ENCODE results near the gene PRELP. TPM values are rescaled to one million over a fixed set of nuclear protein-coding genes. Genes with fewer than 3 reads are reported as not detected.

Gene PRELP
- total RNA-seq, 1 donor from 2014 or later: not detected

GRCh38 chr1:203522237-203522636 is 46.6 kb downstream of the PRELP start:
- intact Hi-C loops (cut with micrococcal nuclease): no loop called here

DNA sequence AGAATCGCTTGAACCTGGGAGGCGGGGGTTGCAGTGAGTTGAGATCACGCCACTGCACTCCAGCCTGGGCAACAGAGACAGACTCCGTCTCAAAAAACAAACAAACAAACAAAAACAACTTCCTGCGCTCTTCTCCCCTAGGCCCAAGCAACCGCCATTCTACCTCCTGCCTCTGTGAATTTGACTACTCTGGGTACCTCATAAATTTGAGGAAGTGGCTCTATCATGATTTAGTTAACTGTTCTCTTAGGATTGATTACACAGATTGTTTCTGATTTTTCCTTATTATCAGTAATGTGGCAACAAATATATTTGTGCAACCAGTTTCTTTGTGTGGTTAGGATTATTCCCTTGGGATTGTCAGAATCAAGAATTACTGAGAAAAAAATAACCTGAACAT is 48.1 kb downstream of the PRELP start:
- intact Hi-C loops (cut with micrococcal nuclease): no loop called here

DNA sequence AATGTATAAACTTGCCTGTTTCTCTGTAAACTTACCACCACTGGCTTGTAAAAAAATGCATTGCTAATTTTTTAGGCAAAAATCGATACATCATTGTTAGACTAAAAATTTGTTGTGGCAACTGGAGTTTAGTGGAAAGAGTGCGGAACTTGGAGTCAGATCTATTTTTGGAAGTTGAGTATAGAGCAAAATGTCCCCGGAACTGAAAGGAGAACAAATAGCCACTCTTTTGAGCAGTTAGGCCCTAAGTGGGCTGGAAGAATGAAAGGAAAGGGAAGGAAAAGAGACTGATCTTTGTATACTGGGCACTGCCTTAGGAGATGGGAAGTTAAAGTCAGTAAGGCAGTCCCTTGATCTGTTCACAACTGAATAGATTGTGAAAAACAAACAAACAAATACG is 48.5 kb downstream of the PRELP start:
- intact Hi-C loops (cut with micrococcal nuclease): no loop called here

DNA sequence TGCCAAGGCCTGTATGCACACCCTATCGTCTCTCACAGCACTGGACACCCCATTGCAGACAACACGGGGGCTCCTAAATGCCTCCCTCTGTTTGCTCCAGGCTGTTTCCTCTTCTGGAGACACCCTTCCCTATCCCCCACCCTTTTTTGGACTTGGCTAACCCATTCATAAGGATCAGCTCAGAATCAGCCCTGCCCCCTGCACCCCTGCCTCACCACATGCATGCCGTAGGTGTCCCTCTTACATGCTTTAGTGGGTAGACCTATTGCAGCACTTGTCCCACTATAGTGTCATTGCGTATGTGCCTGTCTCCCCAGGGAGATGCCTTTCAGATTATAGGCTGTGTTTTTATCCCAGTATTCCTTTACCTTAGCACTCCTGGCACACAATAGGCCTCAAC is 49.2 kb downstream of the PRELP start:
- intact Hi-C loops (cut with micrococcal nuclease): no loop called here

- intact Hi-C loops (cut with micrococcal nuclease): no loop called here
Observed at GRCh38 chr1:203525685-203526084, 50.1 kb downstream of the PRELP start.

DNA sequence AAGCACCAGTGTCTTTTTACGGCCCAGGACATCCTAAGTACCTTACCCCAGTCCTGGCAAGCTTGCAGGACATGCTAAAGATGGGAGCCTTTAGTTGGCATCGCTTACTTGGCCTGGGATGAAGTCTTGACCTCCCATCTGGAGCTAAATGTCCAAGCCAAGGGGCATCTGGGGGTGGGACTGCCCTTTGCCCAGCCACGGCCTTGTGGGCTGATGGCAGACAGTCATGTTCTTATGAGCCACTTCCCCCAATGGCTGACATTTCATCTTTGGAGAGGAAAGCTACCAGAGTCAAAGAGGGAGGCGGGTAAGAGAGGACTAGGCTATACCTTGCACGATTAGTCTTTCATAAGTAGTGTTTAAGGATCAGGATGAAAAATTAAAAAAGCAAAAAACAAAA is 50.5 kb downstream of the PRELP start:
- intact Hi-C loops (cut with micrococcal nuclease): no loop called here

DNA sequence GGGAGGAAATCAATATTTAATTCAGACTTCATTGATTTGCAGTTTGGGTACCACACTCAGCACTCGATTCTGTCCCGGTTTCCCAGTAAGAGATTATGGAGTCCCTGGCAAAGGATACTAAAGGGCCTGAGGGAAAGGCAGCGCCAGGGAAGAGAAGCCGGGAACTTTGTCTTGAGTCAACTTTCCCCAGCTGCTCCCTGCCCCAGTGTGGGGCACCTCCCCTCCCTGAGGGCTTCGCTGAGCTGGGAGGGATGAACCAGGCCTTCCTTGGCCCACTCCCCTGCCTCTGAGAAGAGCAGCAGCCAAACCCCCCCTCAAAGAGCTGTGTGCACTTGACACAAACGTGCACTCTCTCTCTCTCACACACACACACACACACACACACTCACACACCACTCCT is 51.0 kb downstream of the PRELP start:
- intact Hi-C loops (cut with micrococcal nuclease): no loop called here

GRCh38 chr1:203527013-203527412 is 51.4 kb downstream of the PRELP start:
- intact Hi-C loops (cut with micrococcal nuclease): no loop called here

DNA sequence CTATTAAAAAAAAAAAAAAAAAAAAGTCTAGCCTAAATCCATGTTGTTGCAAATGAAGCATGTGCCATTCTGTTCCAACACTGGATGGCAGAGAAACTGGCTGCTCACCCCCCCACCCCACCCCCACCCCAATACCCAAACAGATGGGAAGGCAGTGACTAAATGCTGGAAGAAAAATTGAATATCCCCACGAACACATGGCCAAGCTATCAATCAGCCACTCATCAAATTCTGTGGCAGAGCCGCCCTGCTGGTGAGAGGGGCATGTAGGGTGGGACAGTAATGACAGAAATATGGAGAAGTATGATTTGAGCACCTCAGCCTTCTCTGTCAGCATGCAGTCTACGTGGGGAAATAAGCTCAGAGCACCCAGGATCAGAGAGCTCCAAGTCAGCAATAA is 52.5 kb downstream of the PRELP start:
- intact Hi-C loops (cut with micrococcal nuclease): no loop called here

- intact Hi-C loops (cut with micrococcal nuclease): no loop called here
Observed at GRCh38 chr1:203528976-203529835, 53.6 kb downstream of the PRELP start.

GRCh38 chr1:203531063-203531462 is 55.5 kb downstream of the PRELP start:
- intact Hi-C loops (cut with micrococcal nuclease): no loop called here

DNA sequence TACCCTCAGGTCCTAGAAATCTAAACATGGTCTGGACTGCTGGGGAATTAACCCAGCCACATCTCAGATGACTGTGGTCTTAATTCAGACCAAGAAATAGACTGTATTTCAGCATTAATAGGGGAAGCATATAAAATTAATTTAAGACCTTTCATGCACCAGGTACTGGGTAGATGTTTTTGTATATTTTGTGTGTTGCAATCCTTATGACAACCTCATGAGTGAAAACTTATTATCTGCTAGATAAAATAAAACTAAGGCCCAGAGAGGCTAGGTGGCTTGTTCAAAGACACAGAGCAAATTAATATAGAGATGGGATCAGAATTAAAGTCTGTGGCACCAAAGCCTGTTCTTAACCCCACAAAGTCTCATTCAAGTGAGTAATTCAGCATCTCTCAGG is 58.4 kb downstream of the PRELP start:
- intact Hi-C loops (cut with micrococcal nuclease): no loop called here

DNA sequence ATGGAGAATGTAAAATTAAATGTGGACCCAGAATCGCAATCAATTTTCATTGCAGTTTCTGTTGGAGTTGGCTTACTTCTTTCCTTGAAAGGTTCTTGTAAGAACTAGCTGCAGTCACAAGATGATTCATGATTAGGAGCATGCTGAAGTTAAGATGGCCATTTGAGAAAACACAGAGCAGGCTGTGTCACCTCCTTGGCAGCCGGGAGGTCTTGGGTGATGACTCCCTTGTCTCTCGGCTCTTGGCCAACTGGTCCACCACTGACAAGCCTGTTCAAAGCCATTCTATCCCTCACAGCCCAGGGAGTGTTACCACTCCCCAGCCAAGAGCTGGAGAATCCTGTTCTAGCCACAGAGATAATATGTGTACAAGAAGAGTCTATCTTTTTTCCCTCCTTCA is 58.9 kb downstream of the PRELP start:
- intact Hi-C loops (cut with micrococcal nuclease): no loop called here

GRCh38 chr1:203536575-203536974 is 61.0 kb downstream of the PRELP start:
- intact Hi-C loops (cut with micrococcal nuclease): no loop called here

DNA sequence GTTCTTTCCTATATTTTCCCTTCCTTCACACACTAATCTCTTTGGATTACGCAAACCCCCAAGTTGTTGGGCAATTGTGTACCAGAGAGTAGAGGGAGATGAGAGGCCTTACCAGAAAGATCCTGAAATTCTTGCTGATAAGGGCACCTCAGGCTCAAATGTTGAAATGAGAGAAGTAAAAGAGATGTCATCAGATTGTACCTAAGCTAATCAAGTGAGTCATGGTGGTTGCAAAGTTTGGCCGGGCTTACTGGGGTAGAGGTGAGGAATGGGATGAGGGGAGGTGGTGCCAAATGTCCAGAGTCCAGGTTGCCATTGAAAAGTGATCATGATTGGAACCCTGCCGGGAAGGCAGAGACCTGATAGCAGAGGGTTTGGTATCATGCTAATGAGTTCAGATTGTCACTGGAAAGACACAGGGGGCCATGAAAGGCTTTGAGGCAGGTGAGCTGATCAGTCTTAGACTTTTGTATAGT is 61.4 kb downstream of the PRELP start:
- intact Hi-C loops (cut with micrococcal nuclease): no loop called here

DNA sequence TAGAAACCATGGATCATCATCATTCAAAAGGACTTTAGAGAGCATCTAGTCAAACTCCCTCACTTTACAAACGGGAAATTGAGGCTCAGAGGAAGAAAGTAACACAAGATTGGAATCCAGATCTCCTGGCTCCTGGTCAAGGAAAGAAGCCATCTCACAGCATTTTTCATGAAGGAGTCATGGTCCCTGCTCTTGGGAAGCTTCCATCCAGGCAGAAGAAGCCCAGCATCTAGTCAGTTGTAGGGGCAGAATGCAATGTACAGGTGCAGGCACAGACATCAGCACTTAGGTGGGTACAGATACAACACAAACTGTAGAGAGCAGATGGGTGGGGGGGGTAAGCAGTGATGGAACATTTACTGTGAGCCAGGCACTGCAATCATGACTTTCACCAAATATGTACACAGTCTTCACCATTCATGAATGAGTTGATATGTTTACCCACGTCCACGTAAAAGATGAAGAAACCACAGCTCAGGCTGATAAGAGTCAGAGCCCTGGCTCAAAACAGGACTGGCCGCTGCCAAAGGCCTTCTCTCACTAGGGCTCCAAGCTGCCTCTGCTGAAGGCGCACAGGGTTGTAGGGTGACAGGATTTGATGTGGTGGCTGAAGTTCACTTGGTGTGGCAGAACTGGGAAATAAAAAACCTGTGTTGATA is 62.3 kb downstream of the PRELP start:
- intact Hi-C loops (cut with micrococcal nuclease): no loop called here

GRCh38 chr1:203538726-203539125 is 63.1 kb downstream of the PRELP start:
- intact Hi-C loops (cut with micrococcal nuclease): no loop called here

DNA sequence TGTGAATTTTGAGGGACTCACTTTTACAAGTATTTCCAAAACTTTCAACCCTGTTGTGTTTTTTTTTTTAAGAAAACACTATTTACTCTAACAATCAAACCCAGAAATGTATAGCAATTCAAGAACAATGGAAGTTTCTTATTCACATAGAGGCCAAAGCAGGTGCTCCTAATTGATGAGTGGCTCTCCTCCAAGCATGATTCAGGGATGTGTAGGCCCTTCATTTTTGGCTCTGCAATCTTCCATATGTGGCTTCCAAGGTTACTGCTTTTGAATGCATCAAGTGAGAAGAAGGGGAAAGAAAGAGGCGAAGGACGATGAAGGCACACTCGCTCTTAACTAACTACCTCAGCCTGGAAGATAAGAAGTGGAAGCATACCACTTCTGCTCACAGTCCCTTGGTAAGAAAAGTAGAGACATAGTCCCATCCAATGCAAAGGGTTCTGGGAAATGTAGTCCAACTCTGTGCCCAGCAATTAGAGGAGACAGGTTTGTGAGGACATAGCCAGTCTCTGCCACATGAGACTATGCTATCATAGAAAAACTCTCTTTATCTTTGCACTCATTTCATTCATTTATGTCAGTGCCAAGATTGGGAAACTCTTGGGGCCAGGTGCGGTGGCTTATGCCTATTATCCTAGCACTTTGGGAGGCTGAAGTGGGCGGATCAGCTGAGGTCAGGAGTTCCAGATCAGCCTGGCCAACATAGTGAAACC is 64.4 kb downstream of the PRELP start:
- intact Hi-C loops (cut with micrococcal nuclease): no loop called here

Data from T-helper 2 cell treated with Interferon-gamma antibody and Interleukin-4, amounts not matched to agents 100 ng/mL and 5 ng/mL, for 36 hours (primary cell).